ENCODE results near the gene LRMDA. TPM values are rescaled to one million over a fixed set of nuclear protein-coding genes. Genes with fewer than 3 reads are reported as not detected.

LRMDA gene
- total and polyA plus RNA-seq, 2 of the 8 experiments (the other 6 are each of a cell fraction or from before 2014, with no cell fraction given) = 0.86 to 2.8 TPM

- Histone ChIP-seq H3K4me3 (ENCODE audit: extremely low read depth in 1 of 4, insufficient read depth in 2 of 4, low read depth in 3 of 4, low read length in 4 of 4) (no peak overlapping the region), H2BK15ac (ENCODE audit: low read length) (no peak overlapping the region), H3K27me3 (replicated peaks in 1 of 4; ENCODE audit: control insufficient read depth in 3 of 4, extremely low read depth in 1 of 4, insufficient read depth in 3 of 4, low read length in 3 of 4) (peaks cover 0 to 2% (median under 1%) of the 10 kb centered on the region in 4 experiments; a peak in 3 of 7 replicates), H3K56ac (replicated peaks; ENCODE audit: insufficient read length, low read depth, low read length) (no peak overlapping the region), H3K14ac (ENCODE audit: insufficient read length) (no peak overlapping the region), H3K23me2 (ENCODE audit: low read depth, low read length) (no peaks in the 10 kb centered on the region; the same call in 1 of the 2 replicates), H4K20me1 (replicated peaks in 1 of 2; ENCODE audit: control insufficient read depth in 1 of 2, insufficient read depth in 2 of 2, low read length in 2 of 2) (no peaks in the 10 kb centered on the region), H2BK5ac (ENCODE audit: low read depth, low read length) (no peak overlapping the region), H3K79me2 (ENCODE audit: control insufficient read depth in 1 of 2, insufficient read depth in 2 of 2, low read length in 2 of 2) (no peaks in the 10 kb centered on the region), H3K23ac (ENCODE audit: insufficient read length) (no peak overlapping the region), H3K4ac (replicated peaks; ENCODE audit: insufficient read length, low read depth, low read length) (no peak overlapping the region), H3K4me2 (ENCODE audit: insufficient read depth in 1 of 2, low read depth in 2 of 2, low read length in 2 of 2) (no peak overlapping the region), H3K4me1 (replicated peaks in 1 of 4; ENCODE audit: control insufficient read depth in 3 of 4, insufficient read depth in 4 of 4, low read length in 3 of 4) (no peaks in the 10 kb centered on the region), H2BK120ac (replicated peaks; ENCODE audit: low read depth, low read length) (no peak overlapping the region), H3K79me1 (ENCODE audit: low read depth, low read length) (no peaks in the 10 kb centered on the region), H4K91ac (replicated peaks; ENCODE audit: insufficient read length, low read length) (no peak overlapping the region), H2BK20ac (ENCODE audit: low read length) (no peak overlapping the region), H3K18ac (ENCODE audit: extremely low read depth, low read length) (no peak overlapping the region), H3K9ac (replicated peaks in 1 of 4; ENCODE audit: extremely low read depth in 1 of 4, low read depth in 3 of 4, low read length in 3 of 4) (no peak overlapping the region), H2AFZ (ENCODE audit: low read length) (no peak overlapping the region), H2BK12ac (ENCODE audit: low read depth, low read length) (no peak overlapping the region), H3K27ac (ENCODE audit: low read depth, low read length) (no peak overlapping the region), H3K9me3 (ENCODE audit: insufficient read depth in 2 of 2, low read depth in 1 of 2, low read length in 1 of 2) (no peaks in the 10 kb centered on the region), H3K36me3 (ENCODE audit: control insufficient read depth in 2 of 4, insufficient read depth in 4 of 4, low read length in 3 of 4) (no peaks in the 10 kb centered on the region), H2AK5ac (ENCODE audit: low read depth, low read length) (no peak overlapping the region), H4K5ac (ENCODE audit: insufficient read length, low read depth, low read length) (no peak overlapping the region), H4K8ac (ENCODE audit: extremely low read depth, insufficient read depth, low read length) (no peak overlapping the region)
- FAIRE-seq (no peak), DNase-seq (ENCODE audit: low read depth in 1 of 2, low spot score in 2 of 2) (no peak)
- TF ChIP-seq BACH1 (IDR thresholded peaks at IDR 0.05; ENCODE audit: low read length) (no peak), CHD2 (IDR thresholded peaks at IDR 0.05; ENCODE audit: low read length) (no peak), CTCF (IDR thresholded peaks at IDR 0.05; ENCODE audit: control extremely low read depth in 1 of 3, insufficient read depth in 1 of 3, low read depth in 1 of 3, low read length in 3 of 3) (no peak)
- ChIA-PET POLR2A (ENCODE audit: partially characterized antibody) (no interaction called here), CTCF (ENCODE audit: partially characterized antibody) (interaction anchor here (0.6 to 1.5 kb wide), 4 partner anchors 23 to 247 kb away, joined by 3 to 5 read pairs (median 4); no protein-coding TSS in a partner anchor)
- 79% methylated on average over 6 of the region's 6 CpGs; no CpG with 5 or more reads in 1 of the 2 experiments for WGBS, 2 experiments (ENCODE audit: extremely low coverage in 1 of 2, insufficient coverage in 1 of 2, insufficient read length in 1 of 2, insufficient replicate concordance in 2 of 2, low coverage in 1 of 2, low lambda C conversion rate in 2 of 2, missing lambda C conversion rate in 1 of 2)
Measured at GRCh38 chr10:75646916-75647315, 215.5 kb downstream of the LRMDA start.
